Measurements from ENCODE around the gene LHFPL3.

Gene LHFPL3

DNA sequence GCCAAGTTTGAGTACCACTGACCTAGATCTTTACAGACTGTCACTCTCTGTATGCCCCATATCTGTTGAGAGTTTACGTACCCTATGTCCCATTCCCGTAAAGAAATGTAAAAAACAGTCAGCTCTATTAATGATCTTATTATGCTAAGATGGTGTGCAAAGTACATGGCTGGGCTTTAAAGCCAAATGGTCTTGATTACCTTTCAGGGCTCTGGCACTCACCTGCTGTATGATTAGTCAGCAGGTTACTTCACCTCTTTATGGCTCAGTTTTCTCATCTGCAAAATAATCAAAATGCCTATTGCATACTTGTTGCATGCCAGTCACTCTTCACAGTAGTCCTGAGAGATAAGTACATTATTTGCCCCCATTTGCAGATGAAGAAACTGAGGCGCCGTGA is 54.2 kb downstream of the LHFPL3 start:
- no peak for TF ChIP-seq RAD21 (IDR thresholded peaks at IDR 0.05; ENCODE audit: low read depth)
- no peak for TF ChIP-seq TCF12 (IDR thresholded peaks at IDR 0.05; ENCODE audit: low read depth)
- TF ChIP-seq TEAD4 (IDR thresholded peaks at IDR 0.05), result no peak
- TF ChIP-seq ZBTB7A (IDR thresholded peaks at IDR 0.05; ENCODE audit: low read depth), result no peak
- TF ChIP-seq, protein P1, sequence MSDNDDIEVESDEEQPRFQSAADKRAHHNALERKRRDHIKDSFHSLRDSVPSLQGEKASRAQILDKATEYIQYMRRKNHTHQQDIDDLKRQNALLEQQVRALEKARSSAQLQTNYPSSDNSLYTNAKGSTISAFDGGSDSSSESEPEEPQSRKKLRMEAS (IDR thresholded peaks at IDR 0.05), result no peak
- no peak for TF ChIP-seq NFIC (IDR thresholded peaks at IDR 0.05)
- TF ChIP-seq, protein P2, sequence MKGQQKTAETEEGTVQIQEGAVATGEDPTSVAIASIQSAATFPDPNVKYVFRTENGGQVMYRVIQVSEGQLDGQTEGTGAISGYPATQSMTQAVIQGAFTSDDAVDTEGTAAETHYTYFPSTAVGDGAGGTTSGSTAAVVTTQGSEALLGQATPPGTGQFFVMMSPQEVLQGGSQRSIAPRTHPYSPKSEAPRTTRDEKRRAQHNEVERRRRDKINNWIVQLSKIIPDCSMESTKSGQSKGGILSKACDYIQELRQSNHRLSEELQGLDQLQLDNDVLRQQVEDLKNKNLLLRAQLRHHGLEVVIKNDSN (IDR thresholded peaks at IDR 0.05), result no peak
- TF ChIP-seq, protein P3, sequence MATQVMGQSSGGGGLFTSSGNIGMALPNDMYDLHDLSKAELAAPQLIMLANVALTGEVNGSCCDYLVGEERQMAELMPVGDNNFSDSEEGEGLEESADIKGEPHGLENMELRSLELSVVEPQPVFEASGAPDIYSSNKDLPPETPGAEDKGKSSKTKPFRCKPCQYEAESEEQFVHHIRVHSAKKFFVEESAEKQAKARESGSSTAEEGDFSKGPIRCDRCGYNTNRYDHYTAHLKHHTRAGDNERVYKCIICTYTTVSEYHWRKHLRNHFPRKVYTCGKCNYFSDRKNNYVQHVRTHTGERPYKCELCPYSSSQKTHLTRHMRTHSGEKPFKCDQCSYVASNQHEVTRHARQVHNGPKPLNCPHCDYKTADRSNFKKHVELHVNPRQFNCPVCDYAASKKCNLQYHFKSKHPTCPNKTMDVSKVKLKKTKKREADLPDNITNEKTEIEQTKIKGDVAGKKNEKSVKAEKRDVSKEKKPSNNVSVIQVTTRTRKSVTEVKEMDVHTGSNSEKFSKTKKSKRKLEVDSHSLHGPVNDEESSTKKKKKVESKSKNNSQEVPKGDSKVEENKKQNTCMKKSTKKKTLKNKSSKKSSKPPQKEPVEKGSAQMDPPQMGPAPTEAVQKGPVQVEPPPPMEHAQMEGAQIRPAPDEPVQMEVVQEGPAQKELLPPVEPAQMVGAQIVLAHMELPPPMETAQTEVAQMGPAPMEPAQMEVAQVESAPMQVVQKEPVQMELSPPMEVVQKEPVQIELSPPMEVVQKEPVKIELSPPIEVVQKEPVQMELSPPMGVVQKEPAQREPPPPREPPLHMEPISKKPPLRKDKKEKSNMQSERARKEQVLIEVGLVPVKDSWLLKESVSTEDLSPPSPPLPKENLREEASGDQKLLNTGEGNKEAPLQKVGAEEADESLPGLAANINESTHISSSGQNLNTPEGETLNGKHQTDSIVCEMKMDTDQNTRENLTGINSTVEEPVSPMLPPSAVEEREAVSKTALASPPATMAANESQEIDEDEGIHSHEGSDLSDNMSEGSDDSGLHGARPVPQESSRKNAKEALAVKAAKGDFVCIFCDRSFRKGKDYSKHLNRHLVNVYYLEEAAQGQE (IDR thresholded peaks at IDR 0.05; ENCODE audit: low read depth), result no peak
- TF ChIP-seq EGR1 (IDR thresholded peaks at IDR 0.05), result no peak
- no peak for TF ChIP-seq FOXM1 (IDR thresholded peaks at IDR 0.05; ENCODE audit: borderline replicate concordance, low read depth)
- no peak for TF ChIP-seq YY1 (IDR thresholded peaks at IDR 0.05; ENCODE audit: low read depth)
- no peak for TF ChIP-seq CREB1 (IDR thresholded peaks at IDR 0.05; ENCODE audit: low read depth)

DNA sequence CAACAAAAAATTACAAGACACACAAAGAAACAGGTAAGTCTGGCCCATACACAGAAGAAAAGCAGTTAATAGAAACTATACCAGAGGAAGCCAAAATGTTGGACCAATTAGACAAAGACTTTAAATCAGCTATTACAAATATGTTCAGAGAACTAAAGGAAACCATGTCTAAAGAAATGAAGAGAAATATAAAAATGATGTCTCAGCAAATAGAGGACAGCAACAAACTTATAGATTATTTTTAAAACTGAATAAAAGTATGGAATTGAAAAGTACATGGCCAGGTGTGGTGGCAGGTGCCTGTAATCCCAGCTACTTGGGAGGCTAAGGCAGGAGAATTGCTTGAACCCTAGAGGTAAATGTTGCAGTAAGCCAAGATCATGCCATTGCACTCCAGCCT is 58.5 kb downstream of the LHFPL3 start:
- TF ChIP-seq EP300 (IDR thresholded peaks at IDR 0.05; ENCODE audit: borderline replicate concordance) (no peak), EGR1 (IDR thresholded peaks at IDR 0.05) (no peak), CEBPB (IDR thresholded peaks at IDR 0.05) (no peak), TEAD4 (IDR thresholded peaks at IDR 0.05) (no peak), TCF12 (IDR thresholded peaks at IDR 0.05; ENCODE audit: low read depth) (no peak), CREB1 (IDR thresholded peaks at IDR 0.05; ENCODE audit: low read depth) (no peak), YY1 (IDR thresholded peaks at IDR 0.05; ENCODE audit: low read depth) (no peak), RAD21 (IDR thresholded peaks at IDR 0.05; ENCODE audit: low read depth) (no peak), ZBTB7A (IDR thresholded peaks at IDR 0.05; ENCODE audit: low read depth) (no peak), NFIC (IDR thresholded peaks at IDR 0.05) (no peak), TAF1 (IDR thresholded peaks at IDR 0.05; ENCODE audit: low read depth) (no peak), FOXM1 (IDR thresholded peaks at IDR 0.05; ENCODE audit: borderline replicate concordance, low read depth) (no peak)
- TF ChIP-seq, protein P2 (IDR thresholded peaks at IDR 0.05), result no peak
- TF ChIP-seq, protein P3 (IDR thresholded peaks at IDR 0.05; ENCODE audit: low read depth), result no peak
- TF ChIP-seq, protein P1 (IDR thresholded peaks at IDR 0.05), result no peak

DNA sequence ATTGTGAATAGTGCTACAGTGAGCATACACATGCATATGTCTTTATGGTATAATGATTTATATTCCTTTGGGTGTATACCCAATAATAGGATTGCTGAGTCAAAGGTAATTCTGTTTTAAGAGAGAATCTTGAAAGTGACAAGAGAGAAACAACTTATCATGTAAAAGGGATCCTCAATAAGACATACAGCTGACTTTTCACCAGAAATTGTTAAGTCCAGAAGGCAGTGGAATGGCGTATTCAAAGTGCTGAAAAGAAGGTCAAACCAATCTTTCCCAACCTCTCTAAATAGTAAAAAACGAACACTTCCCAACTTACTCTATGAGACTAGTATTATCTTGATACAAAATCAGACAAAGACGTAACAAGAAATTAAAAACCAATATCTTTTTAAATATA is 59.8 kb downstream of the LHFPL3 start:
- TF ChIP-seq NFIC (IDR thresholded peaks at IDR 0.05) (no peak), FOXM1 (IDR thresholded peaks at IDR 0.05; ENCODE audit: borderline replicate concordance, low read depth) (no peak), TCF12 (IDR thresholded peaks at IDR 0.05; ENCODE audit: low read depth) (no peak), EP300 (IDR thresholded peaks at IDR 0.05; ENCODE audit: borderline replicate concordance) (no peak), CEBPB (IDR thresholded peaks at IDR 0.05) (no peak), ZBTB7A (IDR thresholded peaks at IDR 0.05; ENCODE audit: low read depth) (no peak), TEAD4 (IDR thresholded peaks at IDR 0.05) (no peak), RAD21 (IDR thresholded peaks at IDR 0.05; ENCODE audit: low read depth) (no peak), EGR1 (IDR thresholded peaks at IDR 0.05) (no peak), YY1 (IDR thresholded peaks at IDR 0.05; ENCODE audit: low read depth) (no peak), TAF1 (IDR thresholded peaks at IDR 0.05; ENCODE audit: low read depth) (no peak), CREB1 (IDR thresholded peaks at IDR 0.05; ENCODE audit: low read depth) (no peak)
- TF ChIP-seq, protein P3 (IDR thresholded peaks at IDR 0.05; ENCODE audit: low read depth), result no peak
- TF ChIP-seq, protein P1 (IDR thresholded peaks at IDR 0.05), result no peak
- TF ChIP-seq, protein P2 (IDR thresholded peaks at IDR 0.05), result no peak

DNA sequence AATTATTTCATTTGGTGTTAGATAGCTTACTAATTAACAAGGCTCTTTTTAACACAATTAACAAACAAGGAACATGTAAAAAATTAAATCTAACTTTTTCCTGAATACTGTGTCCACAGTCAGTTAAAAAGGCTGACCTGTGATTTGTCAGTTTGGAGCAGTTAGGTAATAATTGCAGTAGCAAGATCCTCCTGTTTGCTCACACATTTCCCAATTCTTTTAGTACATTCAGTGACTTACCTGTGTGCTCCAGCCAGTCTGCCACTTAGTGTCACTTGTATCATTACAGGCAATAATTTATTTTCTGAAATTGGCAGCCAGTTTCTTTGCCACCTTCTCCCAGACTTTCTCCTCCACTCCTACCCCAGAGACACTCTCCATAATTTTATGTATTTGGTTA is 66.8 kb downstream of the LHFPL3 start:
- TF ChIP-seq TAF1 (IDR thresholded peaks at IDR 0.05; ENCODE audit: low read depth) (no peak), TEAD4 (IDR thresholded peaks at IDR 0.05) (no peak), RAD21 (IDR thresholded peaks at IDR 0.05; ENCODE audit: low read depth) (no peak), CREB1 (IDR thresholded peaks at IDR 0.05; ENCODE audit: low read depth) (no peak)
- TF ChIP-seq, protein P3 (IDR thresholded peaks at IDR 0.05; ENCODE audit: low read depth), result no peak
- TF ChIP-seq, protein P1 (IDR thresholded peaks at IDR 0.05), result no peak

Data from Ishikawa (cell line).